Measurements from ENCODE around the gene MAPKBP1.

DNA sequence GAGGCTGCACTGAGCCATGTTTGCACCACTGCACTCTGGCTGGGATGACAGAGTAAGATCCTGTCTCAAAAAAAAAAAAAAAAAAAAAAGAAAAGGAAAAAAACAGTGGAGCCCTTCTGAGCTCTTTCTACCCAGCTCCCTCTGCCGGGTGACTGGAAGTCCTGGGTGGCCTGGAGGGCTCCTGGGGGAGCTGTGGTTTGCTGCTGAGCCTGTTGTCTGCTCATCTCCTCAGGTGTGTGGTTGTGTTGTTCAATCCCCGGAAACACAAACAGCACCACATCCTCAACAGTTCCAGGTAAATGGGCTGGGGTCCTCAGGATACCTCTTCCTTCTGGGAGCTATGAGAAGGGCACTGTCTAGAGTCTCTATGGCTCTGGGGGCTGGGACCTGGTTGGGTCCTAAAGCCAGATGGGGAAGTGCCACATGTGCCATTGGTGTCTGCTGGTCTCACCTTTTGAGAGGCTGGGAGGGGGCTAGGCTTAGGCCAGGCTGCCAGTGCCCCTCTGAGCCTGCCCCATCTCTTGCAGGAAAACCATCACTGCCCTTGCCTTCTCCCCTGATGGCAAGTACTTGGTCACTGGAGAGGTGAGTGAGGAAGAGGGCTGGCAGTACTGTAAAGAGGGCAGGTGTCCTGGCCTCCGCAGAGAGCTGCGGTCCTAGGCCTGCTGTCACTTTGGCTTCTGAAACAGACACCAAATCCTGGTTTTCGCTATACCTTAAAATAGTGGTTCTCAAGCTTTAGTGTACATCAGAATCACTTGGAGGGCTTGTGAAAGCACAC is 36.6 kb downstream of the MAPKBP1 start:
- TF ChIP-seq POLR2A (IDR thresholded peaks at IDR 0.05; ENCODE audit: low read length) = no peak
- TF ChIP-seq GATA1 (IDR thresholded peaks at IDR 0.05; ENCODE audit: low read depth, low read length) = no peak

All from erythroblast (primary cell).